HG03520 (cell line): Measurements from ENCODE around the gene GTF2I.
A peak's percentile ranks its signal among the peaks of the same experiment; 100 is the strongest.
"Not testable (repeated sequence)": the region's sequence is repeated elsewhere in the genome, so short reads cannot be mapped to it uniquely, and the experiment has no call there.

Experiments used
- ATAC-seq: cut with Tn5 transposase; IDR thresholded peaks from one replicate; pipeline ENCODE4 v1.9.1; 2021; ENCODE audit warnings: mild to moderate bottlenecking, moderate library complexity; ENCODE audit not compliant: unreplicated experiment

Gene GTF2I

GRCh38 chr7:74657692-74658177 is at the start of gene GTF2I:
Gene GTF2I, plus strand, starts transcription at chr7:74657718. Its CDS starts 31,411 bp downstream, at chr7:74689129.
- peak; percentile 12 for ATAC-seq

DNA sequence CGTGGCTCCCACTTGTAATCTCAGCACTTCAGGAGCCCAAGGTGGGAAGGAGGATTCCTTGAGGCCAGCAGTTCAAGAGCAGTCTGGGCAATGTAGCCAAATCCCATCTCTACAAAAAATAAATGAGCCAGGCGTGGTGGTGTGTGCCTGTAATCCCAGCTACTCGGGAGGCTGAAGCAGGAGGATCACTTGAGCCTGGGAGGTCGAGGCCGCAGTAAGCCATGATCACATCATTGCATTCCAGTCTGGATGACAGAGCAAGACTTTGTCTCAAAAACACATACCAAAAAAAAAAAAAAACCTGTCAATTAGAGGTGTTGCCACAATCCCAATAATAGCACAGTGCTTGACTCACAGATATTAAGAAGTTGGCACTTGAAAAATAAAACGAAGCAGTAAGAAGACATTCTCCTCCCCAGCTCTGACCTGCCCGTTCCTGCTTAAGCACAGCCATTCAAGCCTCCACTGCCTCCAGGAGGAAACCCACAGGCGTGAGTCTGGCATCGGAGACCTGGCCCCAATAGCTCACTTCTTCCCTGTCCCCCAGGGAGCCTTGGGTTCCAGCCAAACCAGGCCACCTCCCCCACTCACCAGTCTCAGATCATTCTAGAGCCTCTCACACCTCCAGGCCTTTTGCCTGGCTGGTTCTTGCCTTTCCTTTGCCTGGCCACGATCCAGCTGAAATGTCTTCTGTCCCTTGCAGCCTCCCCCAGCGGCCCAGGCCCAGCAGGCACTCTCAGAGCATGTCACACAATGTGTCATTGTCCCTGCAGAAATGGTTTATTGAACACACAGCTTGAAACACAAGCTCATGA is 45.3 kb upstream of the GTF2I start:
- no peak for ATAC-seq

DNA sequence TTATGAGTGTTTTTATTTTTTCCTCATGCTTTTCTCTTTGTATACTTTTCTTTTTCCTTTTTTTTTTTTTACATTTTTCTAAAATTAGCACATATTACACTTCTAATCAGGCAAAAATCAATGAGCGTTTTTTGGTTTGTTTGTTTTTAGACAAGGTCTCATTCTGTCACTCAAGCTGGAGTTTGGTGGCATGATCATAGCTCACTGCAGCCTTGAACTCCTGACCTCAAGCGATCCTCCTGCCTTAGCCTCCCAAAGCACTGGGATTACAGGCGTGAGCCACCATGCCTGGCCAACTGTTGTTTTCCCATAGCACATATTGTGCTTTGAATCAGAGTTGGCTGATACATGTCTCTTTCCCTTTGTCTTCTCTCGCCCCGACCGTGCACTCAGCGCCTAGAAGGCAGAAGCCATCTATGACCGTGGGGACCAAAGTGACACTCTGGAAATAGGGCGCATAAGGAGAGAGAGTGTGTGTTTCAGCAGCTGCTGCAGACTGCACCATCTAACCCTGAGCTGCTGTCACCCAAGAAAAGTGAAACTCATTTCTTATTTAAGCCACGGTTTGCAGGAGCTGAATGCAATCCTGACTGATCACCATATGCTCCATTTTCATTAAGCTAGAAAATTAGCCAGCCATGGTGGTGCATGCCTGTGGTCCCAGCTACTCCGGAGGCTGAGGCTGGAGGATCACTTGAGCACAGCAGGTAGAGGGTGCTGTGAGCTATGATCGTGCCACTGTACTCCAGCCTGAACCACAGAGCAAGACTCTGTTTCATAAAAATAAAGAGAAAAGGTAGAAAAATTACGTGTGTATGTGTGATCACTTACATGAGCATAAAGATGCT is 41.4 kb upstream of the GTF2I start:
- ATAC-seq = no peak

DNA sequence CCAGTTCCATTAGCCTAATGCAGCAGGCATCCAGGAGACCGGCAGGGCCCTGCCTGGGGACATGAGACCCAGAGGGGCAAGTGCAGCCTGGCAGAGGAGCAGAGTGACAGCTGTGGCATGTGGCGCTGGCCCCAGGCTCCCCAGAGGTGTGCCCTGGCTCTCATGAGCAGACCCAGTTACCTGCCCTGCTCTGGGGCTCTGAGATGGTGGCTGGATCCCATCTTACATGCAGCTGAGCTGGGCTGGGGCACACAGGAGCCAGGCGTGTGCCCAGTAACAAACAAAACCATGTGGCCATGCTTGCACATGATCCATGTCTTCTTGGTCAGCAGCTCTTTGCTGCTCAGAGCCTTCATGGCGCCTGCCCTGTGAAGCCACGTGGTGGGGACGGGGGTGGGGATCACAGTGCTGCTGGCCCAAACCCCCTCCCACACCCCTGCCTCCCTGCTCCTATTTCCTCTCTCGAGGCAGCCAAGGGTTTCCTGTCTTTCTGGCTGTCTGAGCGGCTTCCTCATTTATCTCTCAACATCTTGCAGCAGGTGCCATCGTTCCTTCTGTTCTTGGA is 40.3 kb upstream of the GTF2I start:
- ATAC-seq = no peak

DNA sequence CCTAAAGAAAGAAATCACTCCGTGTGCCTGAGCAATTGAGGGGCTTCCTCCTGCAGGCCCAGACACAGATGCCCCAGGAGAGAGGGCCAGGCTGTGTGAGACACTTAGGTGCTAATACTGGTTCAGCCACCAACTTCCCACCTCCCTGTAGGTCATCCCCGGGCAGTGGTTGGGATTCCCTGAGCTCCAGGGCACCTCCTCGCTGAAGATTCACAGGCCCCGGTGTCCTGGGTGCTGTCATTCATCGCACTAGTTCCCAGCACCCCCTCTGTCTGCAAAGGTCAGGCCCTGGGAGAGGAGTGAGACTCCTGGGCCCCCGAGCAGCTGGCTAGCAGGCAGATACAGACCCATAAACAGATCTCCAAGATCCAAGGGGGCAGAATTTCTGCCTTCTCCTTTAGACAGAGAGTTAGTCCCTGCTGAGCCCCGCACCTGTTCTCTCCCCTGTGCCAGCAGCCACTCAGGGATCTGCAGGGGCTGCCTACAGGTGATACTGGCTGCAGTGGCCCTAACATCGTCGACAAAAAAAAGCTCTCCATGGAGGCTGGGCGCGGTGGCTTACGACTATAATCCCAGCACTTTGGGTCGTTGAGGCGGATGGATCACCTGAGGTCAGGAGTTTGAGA is 38.2 kb upstream of the GTF2I start:
- no peak for ATAC-seq

GRCh38 chr7:74622228-74622749 is 35.2 kb upstream of the GTF2I start:
- ATAC-seq = no peak

- ATAC-seq = no peak
Observed at GRCh38 chr7:74623135-74623534, 34.4 kb upstream of the GTF2I start.

DNA sequence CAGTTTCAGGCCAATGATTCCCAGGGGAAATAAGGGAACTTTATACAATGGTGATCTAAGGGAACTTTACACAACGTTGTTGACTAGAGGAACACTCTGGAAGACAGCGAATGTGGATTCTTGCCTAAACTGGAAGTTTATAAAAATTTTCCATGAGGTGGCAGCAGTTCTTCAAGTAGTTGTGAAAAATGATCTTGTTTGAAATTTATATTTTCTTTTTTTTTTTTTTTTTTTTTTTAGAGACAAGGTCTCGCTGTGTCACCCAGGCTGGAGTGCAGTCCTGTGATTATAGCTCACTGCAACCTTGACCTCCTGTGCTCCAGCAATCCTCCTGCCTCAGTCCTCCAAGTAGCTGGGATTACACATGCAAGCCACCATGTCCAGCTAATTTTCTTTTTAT is 32.1 kb upstream of the GTF2I start:
- ATAC-seq = no peak

DNA sequence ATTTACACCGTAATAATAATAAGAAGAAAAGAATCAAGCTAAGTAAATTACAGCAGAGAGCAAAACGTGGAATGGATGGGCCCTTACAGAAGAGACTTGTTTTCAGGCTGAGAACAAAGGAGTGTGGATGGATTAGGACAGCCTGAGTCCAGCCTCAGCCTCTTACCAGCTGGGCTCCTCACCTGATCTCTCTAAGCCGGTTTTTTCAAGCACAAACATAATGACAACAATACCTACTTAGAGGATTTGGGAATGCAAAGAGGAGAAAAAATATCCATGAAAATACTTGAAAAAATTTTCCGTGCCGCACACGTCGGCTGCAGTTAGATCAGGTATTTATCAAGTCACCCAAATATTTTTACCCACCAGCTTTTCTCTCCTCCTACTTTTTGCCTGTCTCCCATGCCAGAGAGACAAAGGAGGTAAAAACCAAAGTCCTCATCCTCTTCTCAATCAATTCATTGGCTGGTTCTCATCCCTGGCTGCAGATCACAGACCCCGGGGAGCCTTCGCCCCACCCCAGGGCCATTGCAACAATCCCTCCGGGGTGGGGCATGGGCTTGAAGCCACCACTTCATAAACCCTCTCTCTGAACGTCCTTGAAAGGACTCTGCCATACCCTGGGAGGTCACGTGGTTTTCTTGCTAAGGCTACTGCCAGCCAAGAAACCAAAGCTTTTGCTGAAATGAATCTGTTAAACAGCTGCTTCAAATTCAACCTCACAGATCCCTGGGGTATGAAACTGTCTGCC is 29.7 kb upstream of the GTF2I start:
- no peak for ATAC-seq

- ATAC-seq = no peak
Observed at GRCh38 chr7:74632505-74632904, 25.0 kb upstream of the GTF2I start.

DNA sequence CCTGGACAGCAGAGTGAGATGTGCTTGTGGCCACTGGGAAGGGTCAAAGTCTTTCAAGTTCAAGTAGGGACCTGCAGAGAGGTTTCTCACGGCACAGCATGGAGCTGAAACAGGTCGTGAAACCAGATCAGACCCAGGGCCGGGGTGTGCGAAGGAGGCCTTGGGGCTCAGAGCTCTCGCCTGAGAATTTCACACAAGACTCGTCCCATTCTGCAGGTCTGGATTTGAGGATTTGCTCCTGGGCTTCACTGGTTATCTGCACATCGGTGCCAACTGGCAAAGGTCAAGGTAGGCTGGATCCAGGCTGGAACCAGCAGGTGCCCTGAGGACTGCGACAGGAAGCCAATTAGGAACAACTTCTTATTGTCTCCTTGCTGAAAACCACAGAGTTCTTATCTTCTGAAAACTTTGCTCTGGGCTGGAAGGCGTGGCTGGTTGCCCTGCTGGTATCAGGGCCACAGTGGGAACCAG is 24.0 kb upstream of the GTF2I start:
- no peak for ATAC-seq

DNA sequence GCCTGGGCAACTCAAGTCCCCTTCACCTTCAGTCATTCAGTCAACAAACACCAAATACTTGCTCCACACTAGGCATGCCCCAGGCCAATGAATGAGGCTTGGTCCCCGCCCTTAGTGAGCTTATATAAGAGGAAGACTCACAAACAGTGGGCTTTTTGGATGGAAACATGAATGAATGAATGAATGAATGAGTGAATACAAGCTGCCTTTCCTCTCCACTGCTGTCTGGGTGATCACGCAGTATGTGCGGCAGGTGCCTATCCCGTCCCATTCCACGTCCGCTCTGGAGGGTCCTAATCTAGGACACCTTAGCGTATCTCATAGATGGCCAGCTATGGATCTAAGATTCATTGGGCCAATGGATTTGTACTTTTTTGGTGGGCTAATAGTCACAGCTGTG is 19.8 kb upstream of the GTF2I start:
- no peak for ATAC-seq

- ATAC-seq = peak; percentile 63
Observed at GRCh38 chr7:74650055-74650454, 7.5 kb upstream of the GTF2I start.

DNA sequence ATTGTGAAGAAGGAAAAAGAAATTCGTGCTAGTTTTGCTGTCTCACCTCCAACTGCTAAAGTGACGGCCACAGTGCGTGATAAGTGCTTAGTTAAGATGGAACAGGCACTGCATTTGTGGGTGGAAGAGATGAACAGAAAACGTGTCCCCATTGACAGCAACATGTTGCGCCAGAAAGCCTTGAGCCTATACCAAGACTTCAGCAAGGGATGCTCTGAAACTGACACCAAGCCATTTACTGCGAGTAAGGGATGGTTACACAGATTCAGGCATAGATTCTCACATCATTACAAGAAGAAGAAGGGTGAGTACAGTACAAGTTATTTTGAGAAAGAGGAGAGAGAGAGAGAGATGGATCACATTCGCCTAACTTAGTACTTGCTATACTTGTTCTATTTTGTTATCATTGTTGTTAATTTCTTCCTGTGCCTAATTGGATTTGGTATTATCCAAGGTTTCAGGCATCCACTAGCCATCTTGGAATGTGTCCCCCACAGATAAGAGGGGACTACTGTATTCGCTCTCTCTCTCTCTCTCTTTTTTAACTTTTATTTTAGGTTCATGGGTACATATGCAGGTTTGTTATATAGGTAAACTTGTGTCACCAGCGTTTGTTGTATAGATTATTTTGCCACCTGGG is 6.9 kb upstream of the GTF2I start:
- ATAC-seq = peak; percentile 50

GRCh38 chr7:74651133-74651504 is 6.4 kb upstream of the GTF2I start:
- ATAC-seq = not testable (repeated sequence)

- ATAC-seq = no peak
Observed at GRCh38 chr7:74653686-74654181, 3.8 kb upstream of the GTF2I start.

- no peak for ATAC-seq
Observed at GRCh38 chr7:74654811-74655210, 2.7 kb upstream of the GTF2I start.

GRCh38 chr7:74655324-74655723 is 2.2 kb upstream of the GTF2I start:
- ATAC-seq = no peak

GRCh38 chr7:74655768-74656440 is 1.6 kb upstream of the GTF2I start:
- no peak for ATAC-seq
